ENCODE data around the gene EARS2. TPM values are rescaled to one million over a fixed set of nuclear protein-coding genes. Genes with fewer than 3 reads are reported as not detected.

The EARS2 gene
- total RNA-seq, 1 experiment from 2014 or later, result 38.9 TPM

GRCh38 chr16:23535901-23536300 lies 21.2 kb downstream of the EARS2 start:
- intact Hi-C loops (cut with micrococcal nuclease; ENCODE audit: unreplicated experiment), result no loop called here
- ChIA-PET POLR2A (ENCODE audit: low non-redundant PET) (no interaction called here), CTCF (no interaction called here)
- no peaks in the 10 kb centered on the region for H3K9me3 ChIP-seq (ENCODE audit: low read depth, low read length, poor library complexity, severe bottlenecking)
- no peak overlapping the region for H3K27ac ChIP-seq (ENCODE audit: low read depth, low read length, poor library complexity, severe bottlenecking)
- no TSS peak for BruUV-seq (replicated peaks)
- H3K36me3 ChIP-seq (ENCODE audit: insufficient read depth, low read length, poor library complexity, severe bottlenecking), result peaks cover 44% of the 10 kb centered on the region
- H3K4me1 ChIP-seq (ENCODE audit: insufficient read depth, low read length, poor library complexity, severe bottlenecking), result no peaks in the 10 kb centered on the region
- H3K27me3 ChIP-seq (replicated peaks; ENCODE audit: insufficient read depth, low read depth, low read length, poor library complexity), result no peaks in the 10 kb centered on the region
- no peak for DNase-seq (ENCODE audit: low spot score)
- H3K4me3 ChIP-seq (ENCODE audit: low read depth, low read length, poor library complexity, severe bottlenecking), result no peak overlapping the region
- TF ChIP-seq CTCF (conservative IDR thresholded peaks at IDR 0.05; ENCODE audit: low read depth, low read length) (no peak), EZH2 (IDR thresholded peaks at IDR 0.05; ENCODE audit: borderline replicate concordance, low read depth, low read length, poor library complexity, severe bottlenecking) (no peak)

GRCh38 chr16:23534868-23535860 lies 22.0 kb downstream of the EARS2 start:
- Histone ChIP-seq H3K4me1 (ENCODE audit: insufficient read depth, low read length, poor library complexity, severe bottlenecking) (no peaks in the 10 kb centered on the region), H3K27me3 (replicated peaks; ENCODE audit: insufficient read depth, low read depth, low read length, poor library complexity) (no peaks in the 10 kb centered on the region), H3K36me3 (ENCODE audit: insufficient read depth, low read length, poor library complexity, severe bottlenecking) (peaks cover 39% of the 10 kb centered on the region), H3K27ac (ENCODE audit: low read depth, low read length, poor library complexity, severe bottlenecking) (no peak overlapping the region), H3K4me3 (ENCODE audit: low read depth, low read length, poor library complexity, severe bottlenecking) (no peak overlapping the region), H3K9me3 (ENCODE audit: low read depth, low read length, poor library complexity, severe bottlenecking) (no peaks in the 10 kb centered on the region)
- ChIA-PET CTCF (no interaction called here), POLR2A (ENCODE audit: low non-redundant PET) (no interaction called here)
- no peak for TF ChIP-seq CTCF (conservative IDR thresholded peaks at IDR 0.05; ENCODE audit: low read depth, low read length)
- DNase-seq (ENCODE audit: low spot score), result no peak
- intact Hi-C loops (cut with micrococcal nuclease; ENCODE audit: unreplicated experiment), result no loop called here
- BruUV-seq (replicated peaks), result no TSS peak

- intact Hi-C loops (cut with micrococcal nuclease; ENCODE audit: unreplicated experiment), result no loop called here
- no peaks in the 10 kb centered on the region for H3K27me3 ChIP-seq (replicated peaks; ENCODE audit: insufficient read depth, low read depth, low read length, poor library complexity)
- no peak overlapping the region for H3K27ac ChIP-seq (ENCODE audit: low read depth, low read length, poor library complexity, severe bottlenecking)
- ChIA-PET CTCF (no interaction called here), POLR2A (ENCODE audit: low non-redundant PET) (interaction anchor here (0.6 kb wide), 1 partner anchor 1145 kb away, joined by 6 read pairs; no protein-coding TSS in a partner anchor)
- no peaks in the 10 kb centered on the region for H3K9me3 ChIP-seq (ENCODE audit: low read depth, low read length, poor library complexity, severe bottlenecking)
- H3K36me3 ChIP-seq (ENCODE audit: insufficient read depth, low read length, poor library complexity, severe bottlenecking), result peaks cover 44% of the 10 kb centered on the region
- H3K4me1 ChIP-seq (ENCODE audit: insufficient read depth, low read length, poor library complexity, severe bottlenecking), result no peaks in the 10 kb centered on the region
- H3K4me3 ChIP-seq (ENCODE audit: low read depth, low read length, poor library complexity, severe bottlenecking), result no peak overlapping the region
- DNase-seq (ENCODE audit: low spot score), result no peak
- no peak for TF ChIP-seq EZH2 (IDR thresholded peaks at IDR 0.05; ENCODE audit: borderline replicate concordance, low read depth, low read length, poor library complexity, severe bottlenecking)
- no peak for TF ChIP-seq CTCF (conservative IDR thresholded peaks at IDR 0.05; ENCODE audit: low read depth, low read length)
- no TSS peak for BruUV-seq (replicated peaks)
Measured at GRCh38 chr16:23532448-23532847, 24.7 kb downstream of the EARS2 start.
